GM19240 (cell line): ENCODE data around the gene ZCRB1.
"Not testable (repeated sequence)": the region's sequence is repeated elsewhere in the genome, so short reads cannot be mapped to it uniquely, and the experiment has no call there.

ENCODE experiments used
- DNase-seq: peaks from one replicate; pipeline ENCODE4 v3.0.0; 2011; ENCODE audit warnings: low spot score; ENCODE audit not compliant: insufficient read length

ZCRB1 gene

GRCh38 chr12:42330097-42330496 lies 4.2 kb upstream of the ZCRB1 start:
- not testable (repeated sequence) for DNase-seq

- no peak for DNase-seq
Observed at GRCh38 chr12:42327227-42327590, 1.3 kb upstream of the ZCRB1 start.

- DNase-seq: no peak
Observed at GRCh38 chr12:42326541-42327226, 790 bp upstream of the ZCRB1 start.

- DNase-seq: no peak
Observed at GRCh38 chr12:42325326-42325652, 605 bp downstream of the ZCRB1 start.

- no peak for DNase-seq
Observed at GRCh38 chr12:42323856-42324255, 2.0 kb downstream of the ZCRB1 start.

GRCh38 chr12:42322567-42322966 lies 3.3 kb downstream of the ZCRB1 start:
- no peak for DNase-seq

- no peak for DNase-seq
Observed at GRCh38 chr12:42320796-42321195, 5.1 kb downstream of the ZCRB1 start.

- DNase-seq: no peak
Observed at GRCh38 chr12:42315108-42315507, 10.8 kb downstream of the ZCRB1 start.

- DNase-seq: no peak
Observed at GRCh38 chr12:42309996-42310395, 15.9 kb downstream of the ZCRB1 start.

GRCh38 chr12:42308390-42308789 lies 17.5 kb downstream of the ZCRB1 start:
- DNase-seq: no peak

- no peak for DNase-seq
Observed at GRCh38 chr12:42306297-42306696, 19.6 kb downstream of the ZCRB1 start.

GRCh38 chr12:42299392-42300308 lies 26.2 kb downstream of the ZCRB1 start:
- no peak for DNase-seq

- no peak for DNase-seq
Observed at GRCh38 chr12:42298887-42299286, 27.0 kb downstream of the ZCRB1 start.

- no peak for DNase-seq
Observed at GRCh38 chr12:42296503-42297109, 29.3 kb downstream of the ZCRB1 start.

GRCh38 chr12:42291680-42292079 lies 34.2 kb downstream of the ZCRB1 start:
- no peak for DNase-seq

GRCh38 chr12:42288544-42288943 lies 37.4 kb downstream of the ZCRB1 start:
- DNase-seq: no peak

GRCh38 chr12:42286741-42287140 lies 39.2 kb downstream of the ZCRB1 start:
- DNase-seq: no peak

- no peak for DNase-seq
Observed at GRCh38 chr12:42285431-42285830, 40.5 kb downstream of the ZCRB1 start.

GRCh38 chr12:42284876-42285275 lies 41.0 kb downstream of the ZCRB1 start:
- no peak for DNase-seq

- DNase-seq: no peak
Observed at GRCh38 chr12:42284157-42284556, 41.7 kb downstream of the ZCRB1 start.

GRCh38 chr12:42283739-42284138 lies 42.2 kb downstream of the ZCRB1 start:
- no peak for DNase-seq

GRCh38 chr12:42282294-42282693 lies 43.6 kb downstream of the ZCRB1 start:
- no peak for DNase-seq
